ENCODE results near the gene ZNF76.

Gene ZNF76

DNA sequence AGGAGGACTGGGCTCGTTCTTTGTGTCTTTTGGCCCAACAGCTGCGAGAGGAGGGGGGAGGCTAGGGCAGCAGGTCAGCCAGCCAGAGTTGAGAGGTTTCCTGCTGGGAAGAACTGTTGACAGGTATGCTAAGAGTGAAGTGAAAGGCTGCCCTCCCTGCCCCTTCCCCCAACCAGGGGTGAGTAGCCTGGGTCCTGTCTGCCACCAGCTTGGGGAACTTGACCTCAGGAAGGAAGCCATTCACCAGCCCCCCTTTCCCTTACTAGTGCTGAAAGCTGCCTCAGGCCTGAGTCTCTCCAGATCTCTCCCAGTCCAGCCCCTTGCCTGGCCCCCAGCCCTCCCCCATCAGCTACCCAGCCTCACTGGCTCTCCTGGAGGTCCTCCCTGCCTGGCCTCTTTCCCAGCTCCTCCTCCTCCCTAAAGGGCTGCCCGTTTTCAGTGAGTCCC, 20.7 kb upstream of the ZNF76 start:
- DNase-seq, result no peak

DNA sequence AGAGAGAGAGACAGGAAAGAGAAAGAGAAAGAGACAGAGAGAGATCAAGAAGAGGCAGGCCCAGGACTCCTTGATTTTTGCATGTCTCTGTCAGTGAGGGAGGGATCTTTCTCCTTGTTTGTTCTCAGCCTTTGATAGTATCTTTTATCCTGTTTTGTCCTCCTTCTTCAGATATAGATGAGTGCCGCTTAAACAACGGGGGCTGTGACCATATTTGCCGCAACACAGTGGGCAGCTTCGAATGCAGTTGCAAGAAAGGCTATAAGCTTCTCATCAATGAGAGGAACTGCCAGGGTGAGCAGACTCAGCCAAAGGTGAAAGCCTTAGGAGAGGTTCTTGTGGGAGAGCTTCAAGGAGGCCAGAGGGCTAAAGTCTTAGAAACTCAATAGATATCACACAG, 20.0 kb upstream of the ZNF76 start:
- no peak for DNase-seq

DNA sequence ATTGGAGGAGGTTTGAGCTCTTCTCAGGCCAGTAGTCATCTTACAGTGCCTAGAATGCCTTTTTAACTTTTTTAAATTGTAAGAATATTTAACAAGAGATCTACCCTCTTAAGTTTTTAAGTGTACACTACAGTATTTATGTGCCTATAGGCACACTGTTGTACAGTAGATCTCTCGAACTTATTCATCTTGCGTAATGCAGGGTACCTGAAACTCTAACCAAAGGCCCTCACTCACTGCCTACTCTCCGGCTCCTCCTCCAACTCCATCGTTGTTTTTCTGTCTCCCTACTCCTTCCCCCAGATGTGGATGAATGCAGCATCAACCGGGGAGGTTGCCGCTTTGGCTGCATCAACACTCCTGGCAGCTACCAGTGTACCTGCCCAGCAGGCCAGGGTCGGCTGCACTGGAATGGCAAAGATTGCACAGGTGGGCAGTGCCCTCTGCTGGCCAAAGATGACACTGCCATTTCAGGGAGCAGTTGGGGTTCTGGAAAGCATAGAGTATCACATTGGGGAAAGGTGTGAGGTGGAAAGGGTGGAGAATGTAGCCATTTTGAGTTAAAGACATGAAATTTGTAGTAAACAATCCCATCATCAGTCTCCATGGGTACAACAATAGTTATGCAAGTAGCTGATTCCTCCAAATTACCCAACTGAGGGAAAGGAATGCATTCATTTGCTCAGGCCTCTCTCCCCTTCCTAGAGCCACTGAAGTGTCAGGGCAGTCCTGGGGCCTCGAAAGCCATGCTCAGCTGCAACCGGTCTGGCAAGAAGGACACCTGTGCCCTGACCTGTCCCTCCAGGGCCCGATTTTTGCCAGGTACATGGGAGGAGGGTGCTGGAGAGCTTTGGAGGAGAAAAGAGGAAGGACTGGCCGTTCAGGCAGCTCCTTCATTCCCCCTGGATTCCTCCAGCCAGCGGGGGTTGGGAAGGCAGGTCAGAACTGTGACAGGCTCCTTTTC, 18.4 kb upstream of the ZNF76 start:
- peak; percentile 83 to 84 for DNase-seq

DNA sequence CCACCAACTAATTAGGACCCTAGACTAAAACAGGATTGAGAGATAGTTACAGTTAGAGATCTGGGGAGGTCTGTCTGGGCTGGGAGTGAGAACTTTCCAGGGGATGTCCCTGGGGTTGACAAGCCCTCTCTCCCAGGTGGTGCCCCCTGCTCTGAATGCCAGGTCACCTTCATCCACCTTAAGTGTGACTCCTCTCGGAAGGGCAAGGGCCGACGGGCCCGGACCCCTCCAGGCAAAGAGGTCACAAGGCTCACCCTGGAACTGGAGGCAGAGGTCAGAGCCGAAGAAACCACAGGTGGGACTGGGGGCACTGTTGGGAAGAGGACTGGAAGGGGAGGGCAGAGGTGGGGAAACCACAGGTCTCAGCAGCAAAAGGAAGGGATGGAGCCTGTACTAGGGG, 17.0 kb upstream of the ZNF76 start:
- no peak for DNase-seq

DNA sequence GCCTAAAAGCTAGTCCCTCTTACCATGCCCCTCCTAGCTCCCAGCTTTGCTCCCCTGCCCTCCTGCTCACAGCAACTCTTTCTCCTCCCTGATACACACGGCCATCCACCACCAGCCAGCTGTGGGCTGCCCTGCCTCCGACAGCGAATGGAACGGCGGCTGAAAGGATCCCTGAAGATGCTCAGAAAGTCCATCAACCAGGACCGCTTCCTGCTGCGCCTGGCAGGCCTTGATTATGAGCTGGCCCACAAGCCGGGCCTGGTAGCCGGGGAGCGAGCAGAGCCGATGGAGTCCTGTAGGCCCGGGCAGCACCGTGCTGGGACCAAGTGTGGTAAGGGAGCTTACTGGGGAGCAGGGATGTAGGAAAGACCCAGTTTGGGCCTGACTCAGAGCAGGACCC, 16.6 kb upstream of the ZNF76 start:
- no peak for DNase-seq

DNA sequence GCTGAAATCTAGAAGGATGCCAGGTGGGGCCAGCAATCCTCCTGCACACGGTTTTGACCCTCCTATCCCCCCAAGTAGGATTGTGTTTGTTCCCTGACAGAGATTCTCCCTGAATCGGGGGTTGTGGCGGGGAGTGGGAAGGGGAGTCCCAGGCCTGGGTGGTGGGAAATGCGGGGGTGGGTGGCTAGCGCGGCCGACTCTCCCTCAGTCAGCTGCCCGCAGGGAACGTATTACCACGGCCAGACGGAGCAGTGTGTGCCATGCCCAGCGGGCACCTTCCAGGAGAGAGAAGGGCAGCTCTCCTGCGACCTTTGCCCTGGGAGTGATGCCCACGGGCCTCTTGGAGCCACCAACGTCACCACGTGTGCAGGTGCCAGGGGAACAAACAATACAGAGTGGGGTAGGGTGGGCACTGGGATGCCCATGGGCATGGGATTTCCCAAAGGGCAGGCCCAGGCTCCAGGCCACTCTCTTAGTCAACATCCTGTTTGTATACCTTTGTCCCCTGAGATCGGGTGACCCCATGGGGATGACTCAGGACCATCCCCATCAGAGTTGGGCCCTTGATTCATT, 16.1 kb upstream of the ZNF76 start:
- DNase-seq, result no peak

DNA sequence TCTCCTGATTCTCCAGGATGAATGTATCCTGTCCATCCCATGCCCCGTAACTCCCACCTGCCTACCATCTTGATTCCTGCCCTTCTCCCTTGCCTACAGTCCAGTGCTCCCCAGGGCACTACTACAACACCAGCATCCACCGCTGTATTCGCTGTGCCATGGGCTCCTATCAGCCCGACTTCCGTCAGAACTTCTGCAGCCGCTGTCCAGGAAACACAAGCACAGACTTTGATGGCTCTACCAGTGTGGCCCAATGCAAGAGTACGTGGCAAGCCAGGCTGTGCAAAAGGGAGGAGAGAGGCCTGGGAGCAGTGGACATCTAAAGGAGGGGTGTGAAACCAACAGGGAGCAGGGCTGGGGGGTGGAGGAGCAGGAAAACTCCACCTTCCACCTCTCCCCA, 15.0 kb upstream of the ZNF76 start:
- DNase-seq, result no peak

DNA sequence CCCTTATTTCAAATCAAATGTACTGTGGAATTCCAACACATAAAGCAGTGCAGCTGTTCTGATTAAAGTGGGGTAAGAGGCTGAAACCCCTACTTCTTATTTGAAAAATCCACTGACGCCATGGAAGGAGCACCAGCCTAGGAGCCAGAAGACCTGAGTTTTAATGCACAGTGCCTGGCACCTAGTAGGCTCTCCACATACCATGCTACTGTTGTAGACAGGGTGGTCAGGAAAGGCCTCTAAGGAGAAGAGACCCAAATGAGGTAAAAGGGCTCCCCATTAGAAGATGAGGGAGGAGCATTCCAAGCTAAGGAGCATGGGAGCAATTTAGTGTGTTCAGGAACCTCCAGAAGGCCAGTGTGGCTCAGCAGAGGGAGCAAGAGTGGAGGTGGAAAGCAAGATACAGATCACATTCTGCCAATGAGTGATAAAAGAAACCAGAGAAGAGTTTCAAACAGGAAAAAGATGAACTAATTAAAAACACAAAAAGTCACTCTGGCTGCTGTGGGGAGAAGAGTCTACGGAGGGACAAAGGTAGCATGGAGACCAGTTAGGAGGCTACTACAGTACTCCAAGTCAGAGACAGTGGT, 11.8 kb upstream of the ZNF76 start:
- peak in 1 of 2 experiments; percentile 16 for DNase-seq

DNA sequence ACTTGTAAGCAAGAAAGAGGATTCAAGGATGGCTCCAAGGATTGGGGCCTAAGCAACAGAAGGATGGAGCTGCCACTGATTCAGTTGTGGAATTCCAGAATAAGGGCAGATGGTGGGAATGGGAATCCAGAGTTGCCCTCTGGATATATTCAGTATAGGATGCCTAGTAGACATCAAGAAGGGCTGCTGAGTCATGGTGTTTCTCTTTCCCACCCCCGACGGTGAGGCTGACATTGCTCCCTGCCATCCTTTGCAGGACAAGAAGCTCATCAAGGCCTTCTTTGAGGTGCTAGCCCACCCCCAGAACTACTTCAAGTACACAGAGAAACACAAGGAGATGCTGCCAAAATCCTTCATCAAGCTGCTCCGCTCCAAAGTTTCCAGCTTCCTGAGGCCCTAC, 11.2 kb upstream of the ZNF76 start:
- no peak for DNase-seq

DNA sequence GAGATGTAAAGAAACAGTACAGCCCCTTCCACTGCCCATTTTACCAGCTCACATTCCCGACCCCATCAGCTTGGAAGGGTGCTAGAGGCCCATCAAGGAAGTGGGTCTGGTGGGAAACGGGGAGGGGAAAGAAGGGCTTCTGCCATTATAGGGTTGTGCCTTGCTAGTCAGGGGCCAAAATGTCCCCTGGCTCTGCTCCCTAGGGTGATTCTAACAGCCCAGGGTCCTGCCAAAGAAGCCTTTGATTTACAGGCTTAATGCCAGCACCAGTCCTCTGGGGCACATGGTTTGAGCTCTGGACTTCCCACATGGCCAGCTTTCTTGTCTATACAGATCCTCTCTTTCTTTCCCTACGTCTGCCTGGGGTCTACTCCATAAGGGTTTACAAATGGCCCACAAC, 10.6 kb upstream of the ZNF76 start:
- no peak for DNase-seq

DNA sequence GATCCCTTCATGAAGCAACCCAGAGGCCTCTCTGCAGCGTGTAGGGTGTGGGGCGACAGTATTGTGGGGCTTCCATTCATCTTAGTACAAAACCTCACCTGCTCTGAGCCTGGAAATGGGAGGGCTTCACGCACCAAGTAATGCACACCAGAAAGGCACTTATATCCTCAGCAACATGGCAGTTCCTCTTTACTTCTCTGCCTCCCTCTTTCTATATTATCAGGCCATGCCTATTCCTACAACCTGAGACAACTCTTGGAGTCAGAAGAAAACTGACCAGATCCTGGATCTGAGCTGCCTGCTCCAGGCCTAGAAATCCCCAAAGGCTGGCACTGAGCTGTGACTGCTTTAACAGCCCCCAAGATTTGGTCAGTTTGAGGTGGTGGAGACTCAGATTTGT, 7.6 kb upstream of the ZNF76 start:
- no peak for DNase-seq

DNA sequence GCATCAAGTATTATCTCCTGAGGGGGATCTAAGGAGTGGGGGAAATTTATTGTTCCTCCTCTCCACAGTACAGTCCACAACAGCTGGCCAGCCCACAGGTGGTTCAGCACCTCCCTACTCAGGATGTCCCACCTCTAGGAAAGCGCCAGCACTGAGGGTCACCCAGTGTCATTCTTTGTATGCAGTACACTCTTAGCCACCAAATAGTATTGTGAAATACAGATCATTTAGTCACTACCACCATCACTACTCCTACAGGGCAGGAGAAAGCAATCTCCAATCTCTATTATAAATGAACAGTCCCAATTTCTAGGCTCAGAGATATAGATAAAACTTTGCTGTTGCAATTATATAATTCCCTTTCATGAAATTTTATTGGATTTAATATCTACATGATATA, 6.3 kb upstream of the ZNF76 start:
- no peak for DNase-seq

DNA sequence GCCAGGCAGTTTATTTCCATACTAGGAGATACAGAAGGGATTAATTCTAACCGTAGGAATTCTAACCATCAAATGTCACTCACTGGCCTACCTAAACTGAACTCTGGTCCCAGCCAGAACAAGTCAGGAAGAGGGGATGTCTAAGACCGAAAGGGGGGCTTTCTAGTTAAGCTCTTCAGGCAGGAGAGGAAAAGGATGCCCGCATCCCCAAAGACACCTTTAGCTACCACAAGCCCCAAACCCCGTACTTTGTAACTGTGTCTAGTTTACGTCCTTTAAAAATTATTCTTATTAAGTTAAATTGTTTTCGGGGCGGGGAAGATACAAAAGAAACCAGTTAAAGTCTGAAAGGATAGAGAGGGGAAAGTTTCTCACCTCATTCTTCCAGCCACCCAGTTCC, 1.2 kb upstream of the ZNF76 start:
- DNase-seq, result no peak

DNA sequence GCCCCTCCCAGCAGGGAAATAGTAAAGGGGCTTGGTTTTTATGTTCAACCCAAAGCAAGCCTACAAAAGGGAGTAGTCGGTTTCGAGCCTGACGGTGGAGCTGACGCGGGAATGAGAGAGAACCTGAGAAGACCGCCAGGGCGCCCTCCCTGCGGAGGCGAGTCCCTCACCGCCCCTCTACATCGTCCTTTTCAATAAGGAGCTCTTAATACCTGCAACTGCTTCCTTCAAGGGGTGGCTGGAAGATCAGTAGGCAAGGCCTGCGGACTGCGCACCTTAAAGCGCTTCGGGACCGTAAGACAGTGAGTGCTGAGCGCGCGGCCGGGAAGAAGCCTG, 709 bp upstream of the ZNF76 start:
- DNase-seq, result no peak

DNA sequence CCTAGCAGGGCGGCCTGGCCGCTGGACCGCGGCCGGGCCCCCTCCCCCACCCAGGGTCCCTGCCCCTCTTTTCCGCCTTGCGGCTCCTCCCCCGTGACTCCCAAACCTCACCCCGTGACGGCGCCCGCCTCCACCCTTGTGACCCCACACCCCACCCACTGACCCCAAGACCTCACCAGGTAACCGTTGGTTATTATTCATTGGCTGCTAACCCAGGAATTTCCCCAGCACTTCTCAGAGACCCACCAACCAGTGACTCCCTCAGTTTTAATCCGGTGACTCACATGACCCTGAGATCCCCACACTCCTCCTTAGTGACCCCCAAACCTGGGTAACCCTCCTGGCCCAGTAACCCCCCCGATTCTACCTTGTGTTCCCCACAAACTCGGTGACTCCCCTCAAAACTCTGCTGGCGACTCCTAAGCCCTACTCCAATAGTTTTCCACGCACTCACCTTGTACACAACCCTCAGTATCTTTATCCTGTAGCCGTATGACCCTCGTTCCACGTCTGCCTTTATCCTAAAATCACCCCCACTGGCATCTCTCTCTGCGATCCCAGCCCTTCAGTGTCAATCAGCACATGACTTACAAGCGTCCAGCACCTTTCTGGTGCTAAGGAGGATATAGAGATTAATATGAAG, 534 bp downstream of the ZNF76 start:
- peak; percentile 72 to 79 for DNase-seq

DNA sequence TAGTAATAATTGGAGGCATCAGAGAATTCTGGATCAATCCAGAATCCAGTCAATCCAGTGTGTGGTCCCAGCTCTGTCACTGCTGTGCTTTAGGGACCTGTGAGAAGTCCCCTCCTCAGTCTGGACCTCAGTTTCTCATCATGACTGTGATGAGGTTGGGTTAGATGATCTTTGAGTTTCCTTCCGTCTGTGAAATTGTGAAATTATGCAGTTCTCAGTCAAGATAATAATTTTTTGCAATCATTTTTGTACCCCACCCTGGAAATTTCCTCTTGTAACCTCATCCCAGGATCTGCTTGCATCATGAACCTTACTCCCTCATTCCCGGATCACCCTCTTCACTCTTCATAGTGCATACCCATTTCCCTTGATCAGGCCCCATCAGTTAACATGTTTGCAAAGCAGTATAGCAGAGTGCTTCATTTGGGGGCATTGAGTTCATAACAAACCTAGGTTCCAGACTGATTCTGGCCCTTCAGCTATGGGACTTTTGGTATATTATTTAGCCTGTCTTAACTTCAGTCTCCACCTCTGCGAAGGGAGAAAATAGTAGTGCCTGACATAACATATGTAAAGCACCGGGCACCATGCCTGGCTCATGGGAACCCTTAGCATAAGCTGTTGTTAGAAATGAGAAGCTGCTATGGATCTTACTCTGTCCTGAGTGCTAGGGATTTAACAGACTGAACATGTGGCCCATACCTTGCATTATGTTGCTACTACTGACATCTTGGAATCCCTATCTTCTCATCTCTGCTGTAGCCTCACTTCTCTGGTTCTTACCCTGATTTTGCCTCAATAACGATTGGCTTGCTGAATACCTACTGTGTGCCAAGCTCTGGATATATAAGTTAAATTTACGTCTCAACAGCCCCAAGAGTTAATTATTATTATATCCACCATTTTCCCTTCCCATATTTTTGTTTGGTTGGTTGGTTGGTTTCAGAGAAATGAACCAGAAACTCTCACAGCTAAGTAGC, 1.3 kb downstream of the ZNF76 start:
- DNase-seq, result no peak

DNA sequence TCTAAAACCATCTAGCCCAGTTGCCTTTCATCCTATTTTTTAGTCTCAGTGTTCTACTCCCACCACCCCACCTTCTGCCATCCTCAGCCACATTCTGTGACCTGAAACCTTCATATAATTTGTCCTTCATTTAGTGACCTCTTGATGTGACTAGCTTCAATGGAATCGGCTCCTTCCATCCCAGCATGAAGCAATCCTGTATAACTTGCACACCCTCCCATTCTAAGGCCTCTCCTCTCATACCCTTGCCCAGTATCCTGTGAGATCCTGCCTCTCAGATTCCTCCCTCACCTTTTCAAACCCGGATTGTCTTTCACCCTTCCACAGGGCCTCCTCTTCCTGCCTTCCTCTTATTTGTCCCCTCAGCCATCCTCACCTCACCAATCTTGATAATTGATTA, 3.1 kb downstream of the ZNF76 start:
- DNase-seq, result no peak

DNA sequence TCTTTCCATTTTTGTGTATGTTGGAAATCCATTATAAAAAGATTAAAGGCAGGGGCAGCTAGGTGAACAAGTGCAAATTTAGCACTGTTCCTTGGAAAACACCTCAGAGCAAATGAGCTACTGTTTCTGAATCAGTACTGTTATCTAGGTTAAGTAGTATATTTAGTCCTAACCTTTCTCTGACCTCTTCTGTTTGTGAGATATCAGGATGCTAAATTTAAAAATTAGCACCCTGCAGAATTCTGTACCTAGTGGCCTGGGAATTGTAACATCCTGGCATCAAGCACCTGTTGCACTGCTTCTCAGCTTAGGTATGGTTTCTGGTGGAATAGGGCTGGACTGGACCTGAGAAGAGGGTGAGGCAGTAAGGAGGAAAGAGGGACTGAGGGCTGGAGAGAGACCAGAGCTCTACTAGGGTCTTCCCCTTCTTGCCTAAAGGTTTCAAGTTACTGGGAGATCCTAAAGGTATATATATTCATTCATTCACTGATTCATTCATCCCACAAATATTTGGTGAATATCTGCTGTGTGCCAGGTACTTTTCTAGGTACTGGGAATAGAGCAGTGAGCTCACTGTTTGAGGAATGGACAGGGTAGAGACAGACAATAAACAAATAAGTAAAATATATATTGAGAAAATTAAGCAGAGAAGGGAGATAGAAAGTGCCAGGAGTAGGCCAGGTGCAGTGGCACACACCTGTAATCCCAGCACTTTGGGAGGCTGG, 5.2 kb downstream of the ZNF76 start:
- DNase-seq, result no peak

DNA sequence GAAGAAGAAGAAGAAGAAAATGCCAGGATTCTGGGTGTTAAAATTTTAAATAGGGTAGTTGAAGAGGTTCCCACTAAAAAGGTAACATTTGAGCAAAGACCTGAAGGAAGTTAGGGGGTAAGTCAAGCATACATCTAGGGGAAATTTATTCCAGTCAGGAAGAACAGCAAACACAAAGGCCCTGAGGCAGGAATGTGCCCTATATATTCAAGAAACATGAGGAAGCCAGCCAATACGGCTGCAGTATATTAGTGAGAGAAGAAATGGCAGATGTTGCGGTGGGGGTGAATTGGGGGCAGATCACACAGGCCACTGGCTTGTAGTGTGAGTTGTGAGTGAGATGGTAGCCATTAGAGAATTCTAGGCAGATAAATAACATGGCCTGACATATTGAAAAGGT, 6.0 kb downstream of the ZNF76 start:
- no peak for DNase-seq

DNA sequence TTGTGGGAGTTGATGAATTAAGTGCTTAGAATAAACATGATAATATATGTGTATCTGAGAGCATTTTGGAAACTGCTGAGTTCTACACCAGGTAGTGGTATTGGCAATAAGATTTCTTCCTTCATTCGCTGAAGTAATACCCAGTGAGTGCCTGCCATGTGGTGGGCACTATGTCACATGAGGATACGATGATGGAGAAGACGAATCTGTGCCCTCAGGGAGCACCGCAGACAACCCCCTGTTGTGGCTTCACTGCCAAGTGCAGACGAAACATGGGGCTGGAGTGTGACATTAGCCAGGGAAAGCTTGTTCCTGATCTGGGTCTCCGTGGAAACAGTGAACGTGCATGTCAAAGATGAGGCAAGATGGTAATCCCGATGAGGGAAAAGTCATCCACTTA, 7.9 kb downstream of the ZNF76 start:
- DNase-seq, result no peak

DNA sequence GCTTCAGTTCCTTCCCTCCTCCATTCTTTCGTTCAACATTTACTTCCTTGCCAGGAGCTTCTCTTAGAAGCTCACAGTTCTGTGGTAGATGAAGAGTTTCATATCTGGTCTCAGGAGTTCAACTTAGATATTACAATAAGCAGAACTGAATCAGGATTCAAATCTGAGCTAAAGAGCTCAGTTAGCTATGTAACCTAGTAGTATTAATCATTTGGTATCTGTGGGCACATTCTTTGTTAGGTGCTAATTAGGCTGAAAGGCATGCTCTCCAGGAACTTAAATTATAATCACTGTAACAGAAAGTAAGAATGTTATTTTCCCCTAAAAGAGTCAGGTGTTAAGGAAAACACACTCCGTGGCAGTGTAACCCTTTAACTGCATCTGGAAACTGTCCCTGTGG, 8.4 kb downstream of the ZNF76 start:
- no peak for DNase-seq

DNA sequence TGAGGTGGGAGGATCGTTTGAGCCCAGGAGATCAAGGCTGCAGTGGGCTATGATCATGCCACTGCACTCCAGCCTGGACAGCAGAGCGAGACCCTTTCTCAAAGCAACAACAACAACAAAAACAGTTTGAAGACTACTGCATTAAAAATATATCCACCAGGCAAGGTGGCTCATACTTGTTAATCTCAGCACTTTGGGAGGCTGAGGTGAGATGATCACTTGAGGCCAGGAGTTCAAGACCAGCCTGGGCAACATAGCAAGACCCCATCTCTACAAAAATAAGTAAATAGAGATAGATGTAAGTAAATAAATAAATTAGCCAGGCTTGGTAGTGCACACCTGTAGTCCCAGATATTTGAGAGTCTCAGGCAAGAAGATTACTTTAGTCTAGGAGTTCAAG, 12.5 kb downstream of the ZNF76 start:
- DNase-seq, result no peak
